GM21786 (cell line): ENCODE measurements around the gene GPR15LG.
"Not testable (repeated sequence)": the region's sequence is repeated elsewhere in the genome, so short reads cannot be mapped to it uniquely, and the experiment has no call there.

Experiments used
- ATAC-seq: cut with Tn5 transposase; IDR thresholded peaks from one replicate; pipeline ENCODE4 v1.9.1; 2021; ENCODE audit not compliant: unreplicated experiment

GPR15LG gene

GRCh38 chr10:84173501-84173929 is at the start of gene GPR15LG:
Gene GPR15LG, plus strand, starts transcription at chr10:84173801. Its CDS starts 51 bp downstream, at chr10:84173852.
- peak; percentile 45 for ATAC-seq

DNA sequence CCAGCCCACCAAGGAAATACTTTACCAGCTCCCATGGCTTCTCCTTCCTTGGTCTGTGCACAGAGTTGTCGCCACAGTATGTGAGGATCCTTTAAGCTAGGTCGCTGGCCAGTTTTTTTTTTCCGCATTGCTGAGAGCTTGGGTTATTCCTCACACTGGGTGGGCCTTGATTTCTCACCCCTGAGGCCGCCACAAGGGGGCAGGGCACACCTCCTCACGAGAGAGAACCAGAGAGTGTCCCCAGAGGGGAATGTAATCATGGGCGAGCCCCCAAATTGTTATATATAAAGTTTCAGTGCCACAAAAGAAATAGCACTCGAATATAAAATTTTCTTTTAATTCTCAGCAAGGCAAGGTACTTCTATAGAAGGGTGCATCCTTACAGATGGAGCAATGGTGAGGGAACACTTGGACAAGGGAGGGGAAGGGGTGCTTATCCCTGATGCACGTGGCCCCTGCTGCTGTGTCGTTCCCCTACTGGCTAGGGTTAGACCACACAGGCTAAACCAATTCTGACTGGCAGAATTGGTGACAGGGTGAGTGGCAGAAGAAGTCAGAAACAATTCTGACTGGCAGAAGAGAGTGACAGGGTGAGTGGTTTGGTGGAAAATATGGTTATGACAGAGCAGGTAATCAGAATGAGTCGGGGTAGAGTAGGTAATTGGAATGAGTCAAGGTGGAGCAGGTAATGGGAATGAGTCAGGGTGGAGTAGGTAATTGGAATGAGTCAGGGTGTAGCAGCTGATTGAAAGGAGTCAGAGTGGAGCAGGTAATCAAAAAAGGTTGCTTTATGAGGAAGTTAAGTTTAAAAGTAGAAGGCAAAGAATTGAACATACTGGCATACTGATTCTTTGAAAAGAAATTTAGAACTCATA is 47.5 kb upstream of the GPR15LG start:
- not testable (repeated sequence) for ATAC-seq

DNA sequence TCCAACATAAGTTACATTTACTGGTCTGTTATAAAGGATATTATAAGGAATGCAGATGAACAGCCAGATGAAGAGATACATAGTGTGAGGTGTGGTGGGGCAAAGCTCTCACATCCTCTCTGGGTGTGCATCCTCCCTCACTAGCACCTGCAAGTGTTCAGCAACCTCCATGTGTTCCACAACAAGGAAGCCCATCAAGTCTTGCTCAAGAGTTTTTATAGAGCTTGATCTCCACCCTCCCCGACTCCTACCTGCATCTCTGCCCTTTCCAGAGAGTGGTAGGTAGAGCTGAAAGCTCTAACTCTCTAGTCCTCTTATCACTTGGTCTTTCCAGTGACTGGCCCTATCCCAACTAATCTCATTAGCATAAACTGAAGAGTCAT is 46.8 kb upstream of the GPR15LG start:
- no peak for ATAC-seq

DNA sequence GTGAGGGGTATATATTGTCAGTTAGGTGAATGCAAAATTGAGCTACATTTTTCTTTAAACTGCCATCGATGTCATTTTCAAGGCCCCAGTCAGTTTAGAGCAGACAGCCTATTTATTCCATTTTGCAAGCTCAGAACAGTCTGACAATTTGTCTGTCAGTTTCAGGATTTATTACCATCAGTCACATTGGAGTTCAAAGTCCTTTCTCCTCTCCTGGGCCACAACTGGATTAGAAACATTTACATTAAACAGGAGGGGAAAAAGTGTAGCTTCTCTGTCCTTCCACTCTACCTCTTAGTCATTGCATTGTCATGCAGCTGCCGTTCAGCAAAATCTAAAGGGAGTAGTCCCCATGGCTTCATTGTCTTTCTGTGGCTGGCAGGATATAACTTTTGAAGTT is 37.8 kb upstream of the GPR15LG start:
- no peak for ATAC-seq

- no peak for ATAC-seq
Observed at GRCh38 chr10:84137811-84138210, 35.8 kb upstream of the GPR15LG start.

- no peak for ATAC-seq
Observed at GRCh38 chr10:84138478-84139125, 35.0 kb upstream of the GPR15LG start.

- peak; percentile 99 for ATAC-seq
Observed at GRCh38 chr10:84139126-84140035, 34.2 kb upstream of the GPR15LG start, which contains the start of gene GHITM. Gene GHITM, plus strand, starts transcription at chr10:84139509. Its CDS starts 1,992 bp downstream, at chr10:84141501.

DNA sequence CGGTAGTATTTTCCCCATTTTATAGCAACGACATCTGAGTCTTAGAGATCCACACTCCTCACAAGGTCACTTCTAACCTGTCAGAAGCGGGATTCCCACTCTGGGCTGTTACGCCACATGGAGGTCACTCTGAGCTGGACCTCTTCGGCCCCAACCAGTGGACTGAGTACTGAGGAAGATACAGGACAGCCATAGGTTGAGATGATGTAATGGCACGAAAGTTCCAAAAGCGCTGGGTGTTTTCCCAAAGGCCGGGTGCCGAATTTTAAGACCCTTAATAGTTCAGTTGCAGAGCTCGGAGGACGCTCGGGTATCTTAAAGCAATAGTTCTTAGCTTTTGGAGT is 33.6 kb upstream of the GPR15LG start:
- peak; percentile 0 for ATAC-seq

DNA sequence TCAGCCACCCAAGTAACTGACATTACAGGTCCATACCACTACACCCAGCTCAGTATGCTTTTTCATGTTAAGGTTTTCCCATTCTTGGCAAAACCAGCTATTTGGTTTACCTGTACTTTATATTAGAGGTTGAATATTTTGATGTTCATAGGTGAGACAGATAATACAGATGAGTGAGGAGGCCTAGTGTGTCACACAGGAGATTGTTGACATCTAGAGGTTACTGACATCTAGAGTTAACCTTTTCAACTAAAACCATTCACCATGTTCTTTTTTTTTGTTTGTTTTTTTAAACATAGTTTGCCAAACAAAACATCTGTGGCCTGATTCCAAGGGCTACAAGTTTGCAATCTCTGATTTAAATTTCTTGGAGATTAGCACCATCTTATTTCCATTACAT is 26.3 kb upstream of the GPR15LG start:
- no peak for ATAC-seq

DNA sequence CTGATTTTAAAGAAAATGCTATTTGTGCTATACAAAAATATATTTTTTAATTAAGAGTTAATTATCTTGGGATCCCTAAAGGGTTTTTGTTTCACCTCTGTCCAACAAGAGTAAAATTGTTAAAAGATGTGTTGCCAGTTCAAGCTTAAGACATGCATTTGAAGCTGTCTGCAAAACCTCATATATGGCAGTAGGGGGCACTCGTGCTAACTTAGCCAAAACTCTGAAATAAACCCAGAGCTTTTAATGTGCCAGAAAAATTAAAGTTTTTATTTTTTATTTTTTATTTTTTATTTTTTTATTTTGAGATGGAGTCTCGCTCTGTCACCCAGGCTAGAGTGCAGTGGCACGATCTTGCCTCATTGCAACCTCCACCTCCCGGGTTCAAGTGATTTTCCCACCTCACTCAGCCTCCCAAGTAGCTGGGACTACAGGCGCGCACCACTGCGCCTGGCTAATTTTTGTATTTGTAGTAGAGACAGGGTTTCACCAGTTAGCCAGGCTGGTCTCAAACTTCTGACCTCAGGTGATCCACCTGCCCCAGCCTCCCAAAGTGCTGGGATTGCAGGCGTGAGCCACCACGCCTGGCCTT is 25.5 kb upstream of the GPR15LG start:
- ATAC-seq: peak; percentile 73

- ATAC-seq: no peak
Observed at GRCh38 chr10:84149854-84150253, 23.7 kb upstream of the GPR15LG start.

DNA sequence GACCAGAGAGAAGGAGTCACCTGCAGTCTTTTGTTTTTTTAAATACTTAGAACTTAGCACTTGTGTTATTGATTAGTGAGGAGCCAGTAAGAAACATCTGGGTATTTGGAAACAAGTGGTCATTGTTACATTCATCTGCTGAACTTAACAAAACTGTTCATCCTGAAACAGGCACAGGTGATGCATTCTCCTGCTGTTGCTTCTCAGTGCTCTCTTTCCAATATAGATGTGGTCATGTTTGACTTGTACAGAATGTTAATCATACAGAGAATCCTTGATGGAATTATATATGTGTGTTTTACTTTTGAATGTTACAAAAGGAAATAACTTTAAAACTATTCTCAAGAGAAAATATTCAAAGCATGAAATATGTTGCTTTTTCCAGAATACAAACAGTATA is 20.8 kb upstream of the GPR15LG start:
- ATAC-seq: no peak

DNA sequence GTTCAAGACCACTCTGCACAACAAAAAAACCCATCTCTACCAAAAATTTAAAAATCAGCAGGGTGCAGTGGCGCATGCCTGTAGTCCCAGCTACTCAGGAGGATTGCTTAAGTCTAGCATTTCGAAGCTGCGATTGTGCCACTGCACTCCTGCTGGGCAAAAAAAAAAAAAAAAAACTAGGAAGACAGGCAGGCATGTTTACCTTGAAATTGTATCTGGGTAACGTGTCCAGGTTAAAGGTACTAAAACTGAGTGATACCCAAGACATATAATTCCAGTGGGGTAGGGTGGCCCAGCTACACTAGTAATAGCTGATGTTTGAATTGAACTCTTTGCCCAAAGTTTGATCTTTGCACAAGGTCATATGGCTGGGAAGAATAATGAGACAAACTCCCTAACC is 18.1 kb upstream of the GPR15LG start:
- ATAC-seq: no peak

GRCh38 chr10:84156009-84156408 is 17.6 kb upstream of the GPR15LG start:
- no peak for ATAC-seq

DNA sequence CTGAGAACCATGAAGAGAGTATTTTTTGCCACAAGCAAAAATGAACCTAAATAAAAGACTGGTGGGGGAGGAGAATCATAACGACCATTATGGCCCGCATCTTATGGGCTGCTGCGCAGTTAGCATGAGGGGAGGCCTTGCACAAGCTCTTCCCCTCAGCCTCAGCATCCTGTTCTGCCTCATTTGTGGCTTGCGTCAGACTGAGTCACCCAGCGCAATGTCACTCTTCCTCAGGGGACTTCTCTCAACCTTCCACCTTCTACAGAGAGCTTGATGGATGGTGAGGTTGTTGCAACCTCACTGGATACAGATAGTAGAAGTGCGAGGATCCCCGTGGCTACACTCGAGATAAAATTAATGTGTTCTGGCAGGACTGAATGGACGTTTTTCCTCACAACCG is 16.8 kb upstream of the GPR15LG start:
- ATAC-seq: peak; percentile 64

DNA sequence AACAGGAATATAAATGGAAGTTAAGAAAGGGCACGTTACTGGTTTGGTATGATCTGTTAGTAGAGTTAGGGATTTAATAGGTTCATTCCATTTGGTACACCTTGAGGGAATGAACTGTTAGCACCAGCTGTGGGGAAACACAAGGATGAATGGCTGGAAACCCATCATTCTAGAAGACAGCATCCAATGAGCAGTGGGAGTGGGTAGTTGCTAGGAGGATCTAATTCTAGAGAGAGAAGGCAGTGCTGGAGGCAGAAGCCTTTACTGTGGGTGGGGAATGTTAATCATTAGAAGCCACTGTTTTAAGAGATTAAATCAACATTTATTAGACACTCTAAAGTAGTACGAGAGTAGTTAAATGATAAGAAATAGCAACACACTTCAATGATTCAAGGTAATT is 15.5 kb upstream of the GPR15LG start:
- ATAC-seq: no peak

GRCh38 chr10:84158550-84158949 is 15.1 kb upstream of the GPR15LG start:
- ATAC-seq: no peak

- no peak for ATAC-seq
Observed at GRCh38 chr10:84159076-84159685, 14.4 kb upstream of the GPR15LG start.

DNA sequence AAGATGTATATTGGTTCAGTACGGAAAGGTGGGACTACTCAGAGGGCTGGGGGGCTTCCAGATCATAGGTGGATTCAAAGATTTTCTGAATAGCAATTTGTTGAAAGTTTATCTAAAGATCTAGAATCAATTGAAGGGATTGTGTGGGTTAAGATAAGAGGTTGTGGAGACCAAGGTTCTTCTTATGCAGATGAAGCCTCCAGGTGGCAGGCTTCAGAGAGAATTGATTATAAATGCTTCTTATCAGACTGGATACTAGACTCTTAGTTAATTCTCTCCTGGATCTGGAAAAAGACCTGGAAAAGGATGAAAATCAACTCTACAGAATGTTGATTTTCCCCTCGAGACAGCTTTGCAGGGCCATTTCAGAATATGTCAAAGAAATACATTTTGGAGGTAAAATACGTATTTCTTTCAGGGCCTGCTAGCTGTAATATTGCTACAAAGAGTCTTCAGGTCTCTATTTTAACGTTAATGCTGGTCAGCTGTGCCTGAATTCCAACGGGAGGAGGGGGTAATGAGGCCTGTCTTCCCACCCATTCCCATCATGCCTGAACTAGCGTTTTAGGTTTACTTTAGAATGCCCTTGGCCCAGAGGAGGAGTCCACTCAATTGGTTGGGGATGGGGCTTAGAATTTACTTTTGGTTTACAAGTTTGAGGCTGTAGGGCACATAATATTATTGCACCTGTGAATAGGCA is 12.8 kb upstream of the GPR15LG start:
- no peak for ATAC-seq

GRCh38 chr10:84163996-84164395 is 9.6 kb upstream of the GPR15LG start:
- no peak for ATAC-seq
